Naive thymus-derived CD4-positive, alpha-beta T cell (primary cell): Measurements from ENCODE around the gene UBC. TPM values are rescaled to one million over a fixed set of nuclear protein-coding genes. Genes with fewer than 3 reads are reported as not detected.

Source experiments
- ATAC-seq: fragments of 150-1000 bp; cut with Tn5 transposase; 2 replicates; pipeline ENCODE4 v1.10.0; 2021; ENCODE audit warnings: mild to moderate bottlenecking, moderate library complexity
- CTCF ChIA-PET: fragments of 350-600 bp; sonication (Branson Sonifier 250); formaldehyde crosslinking; loops from one replicate; lab custom pipeline; 2021; ENCODE audit warnings: antibody characterized with exemption; lab: Charles Lee
- POLR2A ChIA-PET: fragments of 350-600 bp; sonication (Branson Sonifier 250); formaldehyde crosslinking; loops from one replicate; lab custom pipeline; 2021; ENCODE audit warnings: antibody characterized with exemption, inconsistent platforms; lab: Charles Lee
- DNase-seq, 9 donors: peaks; one replicate each; pipeline versions ENCODE4 v3.0.0 to v3.0.0-alpha.2; 2020 to 2022; ENCODE audit warnings: mixed read lengths in 1 of 9
- H3K27ac ChIP-seq: one replicate; pipeline ENCODE4 v1.7.0; 2013; ENCODE audit warnings: mild to moderate bottlenecking, low read depth, low read length, moderate library complexity
- H3K27me3 ChIP-seq, 2 donors: one replicate each; pipeline ENCODE4 v1.7.0; 2013; ENCODE audit warnings: low read length in 2 of 2, mild to moderate bottlenecking in 2 of 2, moderate library complexity in 2 of 2; ENCODE audit not compliant: control insufficient read depth in 2 of 2, insufficient read depth in 2 of 2
- H3K36me3 ChIP-seq, 3 experiments: 1 replicate in 2 of 3; 2 replicates in 1 of 3; pipeline ENCODE4 v1.7.0; 2013; ENCODE audit warnings: low read length in 3 of 3, mild to moderate bottlenecking in 3 of 3, moderate library complexity in 1 of 3; ENCODE audit not compliant: insufficient read depth in 3 of 3, control insufficient read depth in 2 of 3
- H3K4me1 ChIP-seq, 2 donors: one replicate each; pipeline ENCODE4 v1.7.0; 2013; ENCODE audit warnings: low read length in 2 of 2, mild to moderate bottlenecking in 2 of 2, moderate library complexity in 1 of 2; ENCODE audit not compliant: control insufficient read depth in 2 of 2, insufficient read depth in 2 of 2
- H3K4me3 ChIP-seq: 2 replicates; pipeline ENCODE4 v1.7.0; 2013; ENCODE audit warnings: mild to moderate bottlenecking, low read length
- H3K9me3 ChIP-seq, 3 experiments: 1 replicate in 2 of 3; 2 replicates in 1 of 3; pipeline ENCODE4 v1.7.0; 2013; ENCODE audit warnings: low read length in 3 of 3; ENCODE audit not compliant: control insufficient read depth in 2 of 3
- H3K27ac Mint-ChIP-seq, 9 donors: one replicate each; pipeline ENCODE4 v1.8.0; 2020 to 2022; ENCODE audit warnings: mixed read lengths in 9 of 9, mild to moderate bottlenecking in 8 of 9, moderate library complexity in 5 of 9, inconsistent platforms in 2 of 9
- H3K27me3 Mint-ChIP-seq, 5 donors: one replicate each; pipeline ENCODE4 v1.8.0; 2021 to 2022; ENCODE audit warnings: mixed read lengths in 5 of 5, mild to moderate bottlenecking in 1 of 5
- H3K36me3 Mint-ChIP-seq, 5 donors: one replicate each; pipeline ENCODE4 v1.8.0; 2020 to 2022; ENCODE audit warnings: mixed read lengths in 5 of 5, mild to moderate bottlenecking in 3 of 5, inconsistent platforms in 1 of 5
- H3K4me1 Mint-ChIP-seq, 7 donors: one replicate each; pipeline ENCODE4 v1.8.0; 2020 to 2022; ENCODE audit warnings: mixed read lengths in 7 of 7, mild to moderate bottlenecking in 3 of 7, inconsistent platforms in 1 of 7
- H3K4me3 Mint-ChIP-seq, 10 donors: one replicate each; pipeline ENCODE4 v1.8.0; 2020 to 2022; ENCODE audit warnings: mild to moderate bottlenecking in 10 of 10, mixed read lengths in 10 of 10, moderate library complexity in 6 of 10, inconsistent platforms in 2 of 10
- H3K9me3 Mint-ChIP-seq, 11 donors: one replicate each; pipeline ENCODE4 v1.8.0; 2020 to 2022; ENCODE audit warnings: mixed read lengths in 11 of 11, mild to moderate bottlenecking in 4 of 11, inconsistent platforms in 1 of 11, moderate library complexity in 1 of 11
- intact Hi-C, 2 donors: fragments of 100-400 bp; cut with micrococcal nuclease; formaldehyde crosslinking; loops; one replicate each; pipeline ENCODE4 v1.15.1; 2023
- polyA plus RNA-seq, 2 donors: library from polyadenylated mRNA; unstranded; fragments of 300-500 nt; fragmentation: Illumina TruSeq; gene quantifications; one replicate each; pipeline ENCODE4 v1.2.3, GENCODE V29; 2021
- total RNA-seq, 6 experiments: library from RNA in 5 of 6; stranded (reverse) in 5 of 6; gene quantifications; 1 replicate in 5 of 6; 2 replicates in 1 of 6; pipeline ENCODE4 v1.2.3 and lab custom pipeline; 2021 to 2026

Gene UBC
- total and polyA plus RNA-seq, 7 experiments from 2014 or later: 753 to 1,865 (median 945) TPM

GRCh38 chr12:124878795-124879516 lies 35.5 kb downstream of the UBC start:
- intact Hi-C loops: no loop called here
- Histone ChIP-seq H3K27ac (no peak overlapping the region), H3K4me1 (no peaks in the 10 kb centered on the region), H3K9me3 (no peaks in the 10 kb centered on the region), H3K27me3 (no peaks in the 10 kb centered on the region), H3K4me3 (no peak overlapping the region), H3K36me3 (no peaks in the 10 kb centered on the region)
- no peaks in the 10 kb centered on the region for H3K9me3 Mint-ChIP-seq
- H3K36me3 Mint-ChIP-seq: peaks cover 0 to 1% (median 0%) of the 10 kb centered on the region in 5 donors
- peaks cover 0 to 7% (median 0%) of the 10 kb centered on the region in 5 donors for H3K27me3 Mint-ChIP-seq
- DNase-seq: no peak
- H3K4me3 Mint-ChIP-seq: peak overlapping the region in 1 of 10 donors; percentile 16
- no peak for ATAC-seq
- ChIA-PET CTCF (no interaction called here), POLR2A (no interaction called here)
- H3K4me1 Mint-ChIP-seq: peaks cover 0 to 26% (median 17%) of the 10 kb centered on the region in 7 donors
- H3K27ac Mint-ChIP-seq: peak overlapping the region in 1 of 9 donors; percentile 11

GRCh38 chr12:124877423-124877822 lies 37.0 kb downstream of the UBC start:
- no peaks in the 10 kb centered on the region for H3K9me3 ChIP-seq
- Mint-ChIP-seq H3K4me3 (no peak overlapping the region), H3K4me1 (peaks cover 0 to 16% (median 12%) of the 10 kb centered on the region in 7 donors), H3K9me3 (no peaks in the 10 kb centered on the region), H3K27ac (no peak overlapping the region), H3K36me3 (no peaks in the 10 kb centered on the region), H3K27me3 (peaks cover 0 to 7% (median 0%) of the 10 kb centered on the region in 5 donors)
- no peak overlapping the region for H3K4me3 ChIP-seq
- no peaks in the 10 kb centered on the region for H3K36me3 ChIP-seq
- no peak for ATAC-seq
- ChIA-PET POLR2A (interaction anchor here (0.5 kb wide), 1 partner anchor 66 kb away, joined by 6 read pairs; no protein-coding TSS in a partner anchor), CTCF (no interaction called here)
- intact Hi-C loops: no loop called here
- H3K4me1 ChIP-seq: no peaks in the 10 kb centered on the region
- H3K27ac ChIP-seq: no peak overlapping the region
- H3K27me3 ChIP-seq: no peaks in the 10 kb centered on the region
- DNase-seq: no peak

GRCh38 chr12:124876171-124876570 lies 38.3 kb downstream of the UBC start:
- no peak overlapping the region for H3K4me3 Mint-ChIP-seq

GRCh38 chr12:124875803-124876132 lies 38.7 kb downstream of the UBC start:
- Mint-ChIP-seq H3K27me3 (peaks cover 0 to 8% (median 0%) of the 10 kb centered on the region in 5 donors), H3K36me3 (no peaks in the 10 kb centered on the region), H3K9me3 (no peaks in the 10 kb centered on the region), H3K4me3 (no peak overlapping the region), H3K27ac (no peak overlapping the region), H3K4me1 (peaks cover 0 to 2% (median under 1%) of the 10 kb centered on the region in 7 donors)
- ChIA-PET POLR2A (no interaction called here), CTCF (no interaction called here)
- H3K4me1 ChIP-seq: no peaks in the 10 kb centered on the region
- DNase-seq (no peak), ATAC-seq (no peak)
- H3K4me3 ChIP-seq: no peak overlapping the region
- H3K9me3 ChIP-seq: no peaks in the 10 kb centered on the region
- H3K27ac ChIP-seq: no peak overlapping the region
- H3K27me3 ChIP-seq: no peaks in the 10 kb centered on the region
- no peaks in the 10 kb centered on the region for H3K36me3 ChIP-seq
- intact Hi-C loops: no loop called here

More at GRCh38 chr12:124876171-124876570, 38.3 kb downstream of the UBC start:
- H3K27me3 ChIP-seq: no peaks in the 10 kb centered on the region
- no peak overlapping the region for H3K4me3 ChIP-seq
- ChIA-PET POLR2A (no interaction called here), CTCF (interaction anchor here (0.9 kb wide), 1 partner anchor 12 kb away, joined by 4 read pairs; the partner anchor contains the start of gene SCARB1)
- DNase-seq: no peak
- H3K9me3 Mint-ChIP-seq: no peaks in the 10 kb centered on the region
- no peaks in the 10 kb centered on the region for H3K36me3 Mint-ChIP-seq
- intact Hi-C loops: no loop called here
- H3K27me3 Mint-ChIP-seq: peaks cover 0 to 8% (median 0%) of the 10 kb centered on the region in 5 donors
- H3K36me3 ChIP-seq: no peaks in the 10 kb centered on the region
- peak overlapping the region in 1 of 9 donors; percentile 24 for H3K27ac Mint-ChIP-seq
- peaks cover 0 to 6% (median 5%) of the 10 kb centered on the region in 7 donors for H3K4me1 Mint-ChIP-seq
- H3K9me3 ChIP-seq: no peaks in the 10 kb centered on the region
- no peak overlapping the region for H3K27ac ChIP-seq
- ATAC-seq: no peak
- H3K4me1 ChIP-seq: no peaks in the 10 kb centered on the region

- H3K27ac Mint-ChIP-seq: peak overlapping the region in 1 of 9 donors; percentile 72
- intact Hi-C loops: no loop called here
- no peaks in the 10 kb centered on the region for H3K4me1 ChIP-seq
- ChIA-PET CTCF (no interaction called here), POLR2A (no interaction called here)
- H3K27ac ChIP-seq: no peak overlapping the region
- no peak overlapping the region for H3K4me3 Mint-ChIP-seq
- H3K9me3 Mint-ChIP-seq: no peaks in the 10 kb centered on the region
- H3K4me3 ChIP-seq: no peak overlapping the region
- ATAC-seq (no peak), DNase-seq (no peak)
- no peaks in the 10 kb centered on the region for H3K36me3 Mint-ChIP-seq
- no peaks in the 10 kb centered on the region for H3K27me3 ChIP-seq
- peaks cover 0 to 8% (median 0%) of the 10 kb centered on the region in 5 donors for H3K27me3 Mint-ChIP-seq
- no peaks in the 10 kb centered on the region for H3K9me3 ChIP-seq
- no peaks in the 10 kb centered on the region for H3K4me1 Mint-ChIP-seq
- H3K36me3 ChIP-seq: no peaks in the 10 kb centered on the region
Measured at GRCh38 chr12:124874988-124875802, 39.3 kb downstream of the UBC start.

- Mint-ChIP-seq H3K9me3 (no peaks in the 10 kb centered on the region), H3K27me3 (peaks cover 3 to 10% (median 4%) of the 10 kb centered on the region in 5 donors), H3K36me3 (no peaks in the 10 kb centered on the region), H3K4me3 (no peak overlapping the region), H3K27ac (no peak overlapping the region), H3K4me1 (peaks cover under 1 to 4% (median 3%) of the 10 kb centered on the region in 7 donors)
- intact Hi-C loops: no loop called here
- Histone ChIP-seq H3K9me3 (no peaks in the 10 kb centered on the region), H3K4me3 (no peak overlapping the region), H3K36me3 (no peaks in the 10 kb centered on the region), H3K4me1 (peaks cover 0 to under 1% of the 10 kb centered on the region in 2 donors), H3K27me3 (no peaks in the 10 kb centered on the region), H3K27ac (no peak overlapping the region)
- DNase-seq: no peak
- ChIA-PET POLR2A (no interaction called here), CTCF (no interaction called here)
- ATAC-seq: no peak
Measured at GRCh38 chr12:124874188-124874587, 40.3 kb downstream of the UBC start.
